ENCODE measurements around the gene B4GALT5.

B4GALT5 gene

DNA sequence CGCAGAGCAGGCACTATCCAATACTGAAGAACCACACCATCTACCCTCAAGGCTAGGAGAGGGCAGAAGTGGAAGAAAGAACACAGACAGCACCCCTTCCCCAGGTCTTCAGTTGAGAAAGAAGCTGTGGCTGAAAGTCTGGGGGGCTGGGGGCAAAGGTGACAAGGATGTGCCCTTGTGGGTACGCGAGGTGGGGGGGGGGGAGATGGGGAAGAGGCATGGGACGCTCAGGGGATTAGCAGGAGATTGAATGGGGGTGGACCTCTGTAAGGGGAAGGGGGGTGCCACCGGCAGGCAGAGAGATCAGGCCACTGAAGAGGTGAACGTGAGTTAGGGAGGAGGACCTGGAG lies 1.1 kb downstream of the B4GALT5 start:
- H3K27ac ChIP-seq = no peak overlapping the region
- H2AFZ ChIP-seq (ENCODE audit: low read depth) = peak overlapping the region; percentile 76; the same call in 1 of the 2 replicates
- H3K36me3 ChIP-seq (ENCODE audit: insufficient read depth) = no peaks in the 10 kb centered on the region
- TF ChIP-seq, protein P1, sequence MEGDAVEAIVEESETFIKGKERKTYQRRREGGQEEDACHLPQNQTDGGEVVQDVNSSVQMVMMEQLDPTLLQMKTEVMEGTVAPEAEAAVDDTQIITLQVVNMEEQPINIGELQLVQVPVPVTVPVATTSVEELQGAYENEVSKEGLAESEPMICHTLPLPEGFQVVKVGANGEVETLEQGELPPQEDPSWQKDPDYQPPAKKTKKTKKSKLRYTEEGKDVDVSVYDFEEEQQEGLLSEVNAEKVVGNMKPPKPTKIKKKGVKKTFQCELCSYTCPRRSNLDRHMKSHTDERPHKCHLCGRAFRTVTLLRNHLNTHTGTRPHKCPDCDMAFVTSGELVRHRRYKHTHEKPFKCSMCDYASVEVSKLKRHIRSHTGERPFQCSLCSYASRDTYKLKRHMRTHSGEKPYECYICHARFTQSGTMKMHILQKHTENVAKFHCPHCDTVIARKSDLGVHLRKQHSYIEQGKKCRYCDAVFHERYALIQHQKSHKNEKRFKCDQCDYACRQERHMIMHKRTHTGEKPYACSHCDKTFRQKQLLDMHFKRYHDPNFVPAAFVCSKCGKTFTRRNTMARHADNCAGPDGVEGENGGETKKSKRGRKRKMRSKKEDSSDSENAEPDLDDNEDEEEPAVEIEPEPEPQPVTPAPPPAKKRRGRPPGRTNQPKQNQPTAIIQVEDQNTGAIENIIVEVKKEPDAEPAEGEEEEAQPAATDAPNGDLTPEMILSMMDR (conservative IDR thresholded peaks at IDR 0.05; ENCODE audit: low read depth, low read length) = no peak
- peaks cover 38% of the 10 kb centered on the region for H3K4me1 ChIP-seq (ENCODE audit: low read depth, poor library complexity, severe bottlenecking)
- no peak overlapping the region for H3K4me3 ChIP-seq (IDR thresholded peaks at IDR 0.05; ENCODE audit: insufficient read depth, low read depth, low read length)
- H3K9ac ChIP-seq = peak overlapping the region; percentile 75
- H3K79me2 ChIP-seq (ENCODE audit: insufficient read depth, low read depth) = peaks cover 45% of the 10 kb centered on the region
- peak overlapping the region; percentile 84 for H3K4me2 ChIP-seq
- no peaks in the 10 kb centered on the region for H3K27me3 ChIP-seq (ENCODE audit: insufficient read depth, low read depth)
- H4K20me1 ChIP-seq (ENCODE audit: insufficient read depth) = peaks cover 9% of the 10 kb centered on the region; the same call in 1 of the 2 replicates

DNA sequence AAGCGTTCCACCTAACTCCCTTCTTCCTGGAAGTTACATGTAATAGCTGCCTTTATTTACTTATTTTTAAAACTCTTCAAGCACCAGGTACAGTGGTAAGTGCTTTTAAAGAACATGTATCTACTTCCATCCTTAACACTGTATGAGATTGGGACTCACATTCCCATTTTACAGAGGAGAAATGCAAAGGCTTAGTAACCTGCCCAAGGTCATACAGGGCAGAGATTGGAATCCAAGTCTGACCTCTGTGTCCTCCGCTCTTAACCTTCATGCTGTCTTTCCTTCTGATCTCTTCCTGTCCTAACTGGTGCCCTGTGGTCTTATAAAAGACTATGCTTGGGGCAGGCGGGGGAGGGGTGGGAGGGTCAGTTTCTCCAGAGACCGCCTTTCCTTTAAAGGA lies 1.6 kb downstream of the B4GALT5 start:
- Histone ChIP-seq H2AFZ (ENCODE audit: low read depth) (no peak overlapping the region), H3K4me2 (peak overlapping the region; percentile 84), H4K20me1 (ENCODE audit: insufficient read depth) (peaks cover 9% of the 10 kb centered on the region; the same call in 1 of the 2 replicates), H3K27me3 (ENCODE audit: insufficient read depth, low read depth) (no peaks in the 10 kb centered on the region), H3K79me2 (ENCODE audit: insufficient read depth, low read depth) (peaks cover 45% of the 10 kb centered on the region), H3K9ac (no peak overlapping the region), H3K36me3 (ENCODE audit: insufficient read depth) (no peaks in the 10 kb centered on the region), H3K4me1 (ENCODE audit: low read depth, poor library complexity, severe bottlenecking) (peaks cover 37% of the 10 kb centered on the region), H3K4me3 (IDR thresholded peaks at IDR 0.05; ENCODE audit: insufficient read depth, low read depth, low read length) (no peak overlapping the region), H3K27ac (no peak overlapping the region)
- TF ChIP-seq, protein P1 (conservative IDR thresholded peaks at IDR 0.05; ENCODE audit: low read depth, low read length) = no peak

GRCh38 chr20:49711667-49711987 lies 2.1 kb downstream of the B4GALT5 start:
- no peaks in the 10 kb centered on the region for H3K27me3 ChIP-seq (ENCODE audit: insufficient read depth, low read depth)
- H3K36me3 ChIP-seq (ENCODE audit: insufficient read depth) = no peaks in the 10 kb centered on the region
- H3K79me2 ChIP-seq (ENCODE audit: insufficient read depth, low read depth) = peaks cover 45% of the 10 kb centered on the region
- no peak overlapping the region for H3K4me3 ChIP-seq (IDR thresholded peaks at IDR 0.05; ENCODE audit: insufficient read depth, low read depth, low read length)
- peaks cover 40% of the 10 kb centered on the region for H3K4me1 ChIP-seq (ENCODE audit: low read depth, poor library complexity, severe bottlenecking)
- TF ChIP-seq, protein P1 (conservative IDR thresholded peaks at IDR 0.05; ENCODE audit: low read depth, low read length) = no peak
- no peak overlapping the region for H3K27ac ChIP-seq
- H3K4me2 ChIP-seq = peak overlapping the region; percentile 84; the same call in 1 of the 2 replicates
- no peak overlapping the region for H3K9ac ChIP-seq
- no peak overlapping the region for H2AFZ ChIP-seq (ENCODE audit: low read depth)
- H4K20me1 ChIP-seq (ENCODE audit: insufficient read depth) = peaks cover 9% of the 10 kb centered on the region; the same call in 1 of the 2 replicates

- no peaks in the 10 kb centered on the region for H3K27me3 ChIP-seq (ENCODE audit: insufficient read depth, low read depth)
- no peak overlapping the region for H2AFZ ChIP-seq (ENCODE audit: low read depth)
- H3K36me3 ChIP-seq (ENCODE audit: insufficient read depth) = no peaks in the 10 kb centered on the region
- H3K27ac ChIP-seq = no peak overlapping the region
- H3K9ac ChIP-seq = no peak overlapping the region
- peaks cover 45% of the 10 kb centered on the region for H3K4me1 ChIP-seq (ENCODE audit: low read depth, poor library complexity, severe bottlenecking)
- peaks cover 12% of the 10 kb centered on the region; the same call in 1 of the 2 replicates for H4K20me1 ChIP-seq (ENCODE audit: insufficient read depth)
- TF ChIP-seq, protein P1 (conservative IDR thresholded peaks at IDR 0.05; ENCODE audit: low read depth, low read length) = no peak
- H3K4me3 ChIP-seq (IDR thresholded peaks at IDR 0.05; ENCODE audit: insufficient read depth, low read depth, low read length) = no peak overlapping the region
- H3K79me2 ChIP-seq (ENCODE audit: insufficient read depth, low read depth) = peaks cover 45% of the 10 kb centered on the region
- H3K4me2 ChIP-seq = no peak overlapping the region
These were observed 2.6 kb downstream of the B4GALT5 start for GRCh38 chr20:49710971-49711666.

Data from KMS-11 (cell line).